Glomerular endothelial cell (primary cell): ENCODE measurements around the gene FAM124A. TPM values are rescaled to one million over a fixed set of nuclear protein-coding genes. Genes with fewer than 3 reads are reported as not detected.

ENCODE experiments used
- DNase-seq: peaks from one replicate; pipeline ENCODE4 v3.0.0-alpha.2; 2011; ENCODE audit warnings: low read depth, low spot score; ENCODE audit errors: extremely low read depth
- total RNA-seq: library from RNA; depleted of rRNA; stranded (reverse); fragments of >200 nt; gene quantifications from 2 replicates; pipeline ENCODE4 v1.2.3, GENCODE V29; 2015

FAM124A gene
- total RNA-seq, 1 donor from 2014 or later, result 10.1 TPM

- no peak for DNase-seq
Observed at GRCh38 chr13:51297556-51297955, 75.4 kb downstream of the FAM124A start.

GRCh38 chr13:51298812-51299211 lies 76.6 kb downstream of the FAM124A start:
- DNase-seq, result no peak

GRCh38 chr13:51303063-51303552 lies 80.9 kb downstream of the FAM124A start:
- DNase-seq, result no peak

- no peak for DNase-seq
Observed at GRCh38 chr13:51303882-51304281, 81.7 kb downstream of the FAM124A start.

- DNase-seq, result no peak
Observed at GRCh38 chr13:51305271-51305967, 83.2 kb downstream of the FAM124A start.

GRCh38 chr13:51308781-51309180 lies 86.6 kb downstream of the FAM124A start:
- no peak for DNase-seq

- no peak for DNase-seq
Observed at GRCh38 chr13:51311231-51311630, 89.0 kb downstream of the FAM124A start.

GRCh38 chr13:51311957-51312520 lies 89.8 kb downstream of the FAM124A start:
- no peak for DNase-seq

GRCh38 chr13:51313619-51314018 lies 91.4 kb downstream of the FAM124A start:
- DNase-seq, result no peak

- DNase-seq, result no peak
Observed at GRCh38 chr13:51317262-51317661, 95.1 kb downstream of the FAM124A start.

GRCh38 chr13:51318015-51318414 lies 95.8 kb downstream of the FAM124A start:
- DNase-seq, result no peak

GRCh38 chr13:51318876-51319275 lies 96.7 kb downstream of the FAM124A start:
- no peak for DNase-seq

- no peak for DNase-seq
Observed at GRCh38 chr13:51321836-51322235, 99.6 kb downstream of the FAM124A start.

- no peak for DNase-seq
Observed at GRCh38 chr13:51322826-51323225, 100.6 kb downstream of the FAM124A start.

- no peak for DNase-seq
Observed at GRCh38 chr13:51323824-51324511, 101.8 kb downstream of the FAM124A start.

- no peak for DNase-seq
Observed at GRCh38 chr13:51324714-51325420, 102.7 kb downstream of the FAM124A start.

- no peak for DNase-seq
Observed at GRCh38 chr13:51325837-51326236, 103.6 kb downstream of the FAM124A start.

GRCh38 chr13:51326777-51327176 lies 104.6 kb downstream of the FAM124A start:
- DNase-seq, result no peak

GRCh38 chr13:51327961-51328360 lies 105.8 kb downstream of the FAM124A start:
- no peak for DNase-seq

GRCh38 chr13:51328488-51328887 lies 106.3 kb downstream of the FAM124A start:
- no peak for DNase-seq

- no peak for DNase-seq
Observed at GRCh38 chr13:51329606-51330005, 107.4 kb downstream of the FAM124A start.
